Measurements from ENCODE around the gene SORCS1.

The SORCS1 gene

GRCh38 chr10:107163881-107164861 is at the start of gene SORCS1:
TSS of gene SORCS1 (minus strand) at chr10:107164706.
- no peak for DNase-seq

- DNase-seq, result no peak
Measured at GRCh38 chr10:107214261-107214660, 49.8 kb upstream of the SORCS1 start.

GRCh38 chr10:107213861-107214260 is 49.4 kb upstream of the SORCS1 start:
- DNase-seq, result no peak

DNA sequence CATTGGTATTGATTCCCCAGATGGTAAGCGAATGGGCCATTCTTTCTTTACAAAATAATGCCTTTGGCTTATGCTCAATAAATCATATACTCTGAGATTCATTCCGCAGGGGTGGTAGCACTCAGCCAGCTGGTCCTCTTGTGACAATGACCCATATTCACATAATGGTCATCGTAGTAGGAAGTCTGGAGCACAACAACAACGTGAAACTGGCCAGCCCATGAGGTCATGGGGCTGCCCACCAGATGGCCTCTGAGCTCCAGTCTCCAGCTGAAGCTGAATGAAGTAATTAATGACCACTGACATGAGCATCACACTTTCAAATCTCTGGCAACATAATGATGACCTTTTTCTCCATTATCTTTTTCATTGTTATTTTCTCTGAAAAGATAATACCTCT is 42.3 kb upstream of the SORCS1 start:
- DNase-seq, result no peak

GRCh38 chr10:107169516-107169915 is 5.0 kb upstream of the SORCS1 start:
- DNase-seq, result no peak

DNA sequence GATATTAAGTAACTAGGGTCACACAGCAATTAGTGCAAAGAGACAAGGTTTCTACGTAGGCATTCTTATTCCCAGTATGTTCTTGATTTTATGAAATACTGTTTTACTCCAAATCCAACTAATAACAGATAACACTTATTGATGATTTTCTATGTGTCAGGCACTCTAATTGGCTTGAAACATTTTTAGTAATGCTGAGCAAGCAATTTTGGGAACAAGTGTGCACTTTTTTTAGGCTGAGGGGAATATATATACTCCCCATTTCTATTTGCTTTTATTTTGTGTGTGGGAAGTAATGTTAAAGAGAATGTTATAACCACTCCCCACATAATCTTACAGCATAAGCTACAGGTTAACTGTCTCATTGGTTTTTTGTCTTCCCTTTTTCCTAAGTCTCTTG is 4.2 kb upstream of the SORCS1 start:
- no peak for DNase-seq

- DNase-seq, result no peak
Measured at GRCh38 chr10:107166403-107166802, 1.9 kb upstream of the SORCS1 start.

DNA sequence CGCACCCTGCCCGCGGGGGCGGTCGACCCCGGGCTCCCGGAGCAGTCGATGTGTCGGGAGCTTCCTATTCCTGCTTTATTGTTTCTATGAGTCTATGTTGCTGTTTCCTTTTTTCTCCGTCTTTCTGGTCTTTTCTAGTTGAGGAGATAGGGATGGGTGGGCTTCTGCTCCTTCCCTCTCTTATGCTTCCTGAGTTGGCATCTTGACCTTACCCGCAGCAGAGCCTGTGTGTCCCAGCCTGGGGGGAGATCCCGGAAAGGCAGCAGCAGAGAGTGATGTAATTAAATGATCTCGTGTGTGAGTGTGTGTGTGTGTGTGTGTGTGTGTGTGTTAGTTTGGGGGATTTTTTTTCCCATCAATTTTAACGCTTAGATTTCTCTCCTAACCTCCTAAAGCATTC is 486 bp upstream of the SORCS1 start:
- DNase-seq, result no peak

DNA sequence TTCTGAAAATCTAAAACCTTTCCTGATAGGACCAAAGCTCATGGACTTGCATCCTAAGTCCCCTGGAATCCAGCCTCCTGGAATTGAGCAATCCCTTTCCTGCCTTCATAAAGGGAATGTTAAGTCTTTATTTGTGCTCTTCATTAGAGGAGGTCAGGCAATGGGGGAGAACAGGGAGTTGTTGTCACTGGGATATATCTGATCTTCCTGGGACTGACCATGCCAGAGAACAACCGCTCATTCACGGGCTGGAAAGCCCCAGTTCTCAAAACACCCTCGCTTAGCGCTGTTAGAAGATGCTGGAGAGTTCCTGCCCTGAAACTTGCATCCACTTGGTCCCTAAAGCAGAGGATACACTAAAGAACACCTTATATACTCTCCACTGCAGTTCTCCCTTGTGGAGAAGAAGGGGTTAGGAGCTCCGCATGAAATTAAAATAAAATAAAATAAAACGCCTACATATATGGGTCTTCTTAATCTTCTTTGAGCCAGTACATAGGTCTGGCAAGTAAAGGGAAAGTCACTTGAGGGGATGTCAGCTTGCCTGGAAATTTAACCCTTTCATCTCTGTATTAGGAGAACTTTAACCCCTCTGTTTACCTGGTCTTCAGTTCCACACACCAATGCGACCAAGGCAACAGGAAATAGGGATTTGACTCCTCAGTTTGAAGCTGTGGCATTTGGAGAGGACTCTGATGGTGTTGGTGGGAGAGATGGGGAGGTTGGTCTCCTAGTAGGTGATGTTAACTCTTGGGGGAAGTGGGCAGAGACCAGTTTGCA is 1.2 kb downstream of the SORCS1 start:
- no peak for DNase-seq

DNA sequence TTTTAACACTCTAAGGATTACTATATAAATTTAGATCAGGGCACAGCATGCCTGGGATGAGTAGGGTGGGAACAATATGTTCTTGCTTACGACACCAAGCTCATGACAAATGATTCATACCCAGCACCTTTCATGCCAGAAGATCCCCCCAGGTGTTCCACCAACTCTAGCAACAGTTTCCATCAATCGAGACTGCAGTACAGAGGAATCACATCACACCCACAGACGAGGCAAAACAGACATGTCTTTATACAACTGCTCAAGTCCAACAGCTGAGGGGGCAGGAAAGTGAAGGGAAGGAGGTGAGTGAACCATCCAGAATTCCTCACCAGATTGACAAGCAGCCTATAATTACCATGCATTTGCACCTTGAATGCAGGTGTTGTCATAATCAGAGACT is 3.6 kb downstream of the SORCS1 start:
- DNase-seq, result no peak

DNA sequence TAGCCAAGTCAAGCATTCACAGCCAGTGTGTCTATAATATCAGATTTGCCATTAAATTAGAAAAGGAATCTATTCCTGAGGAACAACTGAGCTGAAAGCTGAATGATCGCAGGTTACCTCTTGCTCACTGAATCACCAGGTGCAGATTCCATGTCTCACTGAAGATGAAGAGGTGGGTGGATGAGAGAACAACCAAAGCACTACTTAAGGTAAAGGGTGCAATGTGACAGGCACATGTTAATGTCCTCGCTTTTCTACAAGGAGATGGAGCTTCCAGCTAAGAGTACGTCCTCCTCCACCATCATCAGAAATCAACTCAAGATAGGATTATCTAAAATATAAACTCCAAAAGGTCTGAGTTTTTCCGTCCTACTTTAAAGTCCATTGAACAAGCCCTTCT is 4.6 kb downstream of the SORCS1 start:
- no peak for DNase-seq

- no peak for DNase-seq
Measured at GRCh38 chr10:107157071-107157470, 7.4 kb downstream of the SORCS1 start.

DNA sequence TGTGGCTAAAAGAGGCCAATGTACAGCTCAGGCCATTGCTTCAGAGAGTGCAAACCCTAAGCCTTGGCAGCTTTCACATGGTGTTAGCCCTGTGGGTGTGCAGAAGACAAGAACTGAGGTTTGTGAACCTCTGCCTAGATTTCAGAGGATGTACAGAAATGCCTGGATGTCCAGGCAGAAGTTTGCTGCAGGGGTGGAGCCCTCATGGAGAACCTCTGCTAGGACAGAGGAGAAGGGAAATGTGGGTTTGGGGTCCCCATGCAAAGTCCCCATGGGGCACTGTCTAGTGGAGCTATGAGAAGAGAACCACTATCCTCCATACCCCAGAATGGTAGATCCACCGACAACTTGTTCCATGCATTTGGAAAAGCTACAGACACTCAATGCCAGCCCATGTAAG is 12.4 kb downstream of the SORCS1 start:
- no peak for DNase-seq

DNA sequence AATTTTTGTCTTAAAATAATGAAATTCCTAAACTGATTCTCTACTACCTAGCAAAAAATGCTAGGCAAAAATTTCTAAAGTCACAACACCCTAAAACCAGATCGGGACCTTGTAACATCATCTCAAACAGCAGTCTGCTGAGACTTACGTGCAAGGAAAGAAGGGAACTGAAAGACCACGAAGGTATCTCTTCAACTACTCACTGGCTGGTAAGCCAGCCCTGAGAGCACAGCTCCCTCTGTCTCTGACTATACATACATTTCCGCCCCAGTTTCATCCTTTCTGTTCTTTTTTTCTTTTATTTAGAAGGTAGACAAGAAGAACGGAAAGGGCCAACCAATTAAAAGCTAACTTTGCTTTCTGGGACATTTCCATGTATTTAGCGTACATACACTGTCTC is 15.6 kb downstream of the SORCS1 start:
- DNase-seq, result no peak

DNA sequence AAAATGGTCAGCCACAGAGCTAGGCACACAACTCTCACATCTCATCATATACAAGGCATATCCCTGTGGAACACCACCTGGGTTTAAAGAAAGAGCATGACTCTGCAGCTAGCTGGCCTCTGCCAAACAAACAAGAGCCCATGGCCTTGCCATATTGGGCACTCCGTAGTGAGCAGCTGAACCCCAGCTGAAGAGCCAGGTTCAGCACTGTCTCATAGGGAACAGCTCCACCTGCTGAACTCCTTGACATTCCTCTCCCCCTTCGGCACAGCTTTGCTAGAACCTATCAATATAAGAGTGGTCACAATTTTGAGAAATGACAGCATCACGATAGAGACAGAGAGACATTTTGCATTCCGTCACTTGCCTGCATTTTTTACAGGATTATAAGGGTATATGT is 20.0 kb downstream of the SORCS1 start:
- no peak for DNase-seq

DNA sequence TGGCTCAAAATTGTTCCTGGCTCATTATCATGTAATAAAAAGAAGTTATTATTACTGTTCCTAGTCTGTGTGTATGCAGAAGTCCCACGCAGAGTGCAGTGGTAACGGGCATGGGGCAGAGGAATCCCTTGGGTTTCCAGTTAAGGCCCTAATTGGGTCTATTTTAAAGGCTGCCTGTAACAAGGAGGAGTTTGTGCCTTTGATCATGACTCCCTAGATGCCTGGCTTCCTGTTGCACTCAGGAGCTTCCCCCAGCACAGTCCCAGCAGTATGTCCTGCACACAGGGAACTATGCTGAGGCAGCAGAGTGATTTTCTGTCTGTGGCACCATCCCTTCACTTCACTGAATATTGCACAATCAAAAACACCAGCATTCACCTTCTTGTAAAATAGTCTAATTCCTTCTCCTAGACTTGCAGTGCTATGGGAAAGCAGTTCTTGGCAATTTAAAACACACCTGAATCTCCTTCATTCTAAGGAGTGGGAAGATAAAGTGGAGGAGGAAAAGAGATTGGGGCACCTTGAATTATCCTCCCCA is 22.9 kb downstream of the SORCS1 start:
- no peak for DNase-seq

GRCh38 chr10:107139237-107139636 is 25.3 kb downstream of the SORCS1 start:
- DNase-seq, result no peak

DNA sequence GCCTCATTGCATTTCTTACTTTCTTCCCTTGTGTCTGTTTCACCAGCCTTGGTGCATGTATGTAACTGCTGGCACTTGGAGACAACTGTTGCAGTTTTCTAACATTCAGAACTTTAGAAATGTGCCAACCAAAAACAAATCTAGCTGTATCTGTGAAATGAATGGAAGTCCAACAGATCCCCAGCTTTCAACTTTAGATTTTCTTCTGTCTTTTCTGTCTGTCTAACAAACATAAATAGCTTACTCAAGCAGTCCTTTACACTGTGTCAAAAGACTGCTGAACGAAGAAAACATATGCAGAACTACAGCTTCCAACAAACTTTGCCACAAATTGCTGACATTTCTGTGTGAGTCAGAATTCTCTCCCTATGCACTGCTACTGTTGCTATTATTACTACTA is 30.9 kb downstream of the SORCS1 start:
- no peak for DNase-seq

- DNase-seq, result no peak
Measured at GRCh38 chr10:107129000-107129399, 35.5 kb downstream of the SORCS1 start.

DNA sequence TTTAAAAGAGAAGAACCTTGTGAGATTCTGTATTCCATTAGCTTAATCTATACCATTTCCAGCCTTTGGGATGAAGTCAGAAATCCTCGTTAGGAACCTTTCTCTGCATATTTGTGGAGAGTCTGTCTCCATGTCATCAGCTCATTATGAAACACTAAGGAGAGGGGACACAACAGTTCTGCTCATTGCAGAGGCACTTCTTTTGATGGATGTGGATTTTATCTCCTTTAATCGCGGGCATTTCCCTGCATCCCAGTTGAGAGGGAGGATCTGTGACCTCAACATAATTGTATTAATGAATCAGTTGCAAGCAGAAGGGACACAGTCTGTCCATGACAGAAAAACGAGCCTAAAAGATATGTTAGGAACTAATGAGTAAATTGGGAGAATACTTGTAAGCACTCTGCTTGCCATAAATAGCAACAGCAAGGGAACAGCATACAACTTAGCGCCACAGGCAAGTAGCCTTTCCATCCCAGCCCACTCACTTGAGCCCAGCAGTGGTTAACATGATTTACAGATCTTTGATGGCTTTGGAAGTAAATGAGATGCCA is 37.9 kb downstream of the SORCS1 start:
- DNase-seq, result no peak

DNA sequence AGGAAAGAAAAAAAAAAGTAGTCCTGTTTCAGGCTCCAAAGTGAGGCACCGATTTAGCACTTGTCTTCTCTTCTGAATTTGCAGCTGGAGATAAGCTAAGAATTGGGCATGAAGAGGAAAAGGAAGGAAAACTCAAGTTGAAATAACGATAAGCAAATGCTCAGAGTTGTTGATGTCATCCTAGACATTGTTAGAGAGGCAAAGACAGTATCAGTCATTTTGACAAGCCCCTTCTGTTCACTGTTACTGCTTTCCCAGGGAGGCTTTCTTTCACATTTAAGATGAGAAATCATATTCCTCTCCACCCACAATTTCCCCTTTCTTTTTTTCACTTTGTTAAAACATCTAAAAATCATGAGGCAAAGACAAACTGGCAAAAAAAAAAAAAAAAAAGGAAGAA is 41.8 kb downstream of the SORCS1 start:
- no peak for DNase-seq

GRCh38 chr10:107118866-107119265 is 45.6 kb downstream of the SORCS1 start:
- DNase-seq, result no peak

GRCh38 chr10:107104026-107104652 is 60.4 kb downstream of the SORCS1 start:
- no peak for DNase-seq

Data from NCI-H526 (cell line).